HG02610 (cell line): ENCODE results near the gene ANKRD18B.
"Not testable (repeated sequence)": the region's sequence is repeated elsewhere in the genome, so short reads cannot be mapped to it uniquely, and the experiment has no call there.

Experiments used
- ATAC-seq: cut with Tn5 transposase; IDR thresholded peaks from one replicate; pipeline ENCODE4 v1.9.1; 2021; ENCODE audit warnings: mild to moderate bottlenecking, moderate library complexity; ENCODE audit not compliant: unreplicated experiment

Gene ANKRD18B

DNA sequence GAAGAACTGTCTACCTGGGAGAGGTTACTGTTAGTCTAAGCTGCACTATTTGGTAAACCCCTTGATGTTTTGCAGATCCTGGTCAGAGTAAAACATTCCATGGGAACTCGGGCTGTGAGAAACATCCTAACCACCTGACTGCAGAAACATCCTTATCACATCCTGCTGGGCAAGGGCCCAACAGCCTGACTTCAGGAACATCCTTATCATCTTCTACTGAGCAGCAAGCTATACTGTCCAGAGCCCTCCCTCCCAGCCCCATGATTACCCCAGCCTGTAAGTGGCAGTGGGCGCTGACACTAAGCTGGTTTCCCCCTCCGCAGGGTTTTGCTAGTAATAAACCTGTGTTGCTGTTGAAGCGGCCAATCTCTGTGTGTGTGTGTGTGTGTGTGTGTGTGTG is 80.9 kb downstream of the ANKRD18B start:
- ATAC-seq: not testable (repeated sequence)

DNA sequence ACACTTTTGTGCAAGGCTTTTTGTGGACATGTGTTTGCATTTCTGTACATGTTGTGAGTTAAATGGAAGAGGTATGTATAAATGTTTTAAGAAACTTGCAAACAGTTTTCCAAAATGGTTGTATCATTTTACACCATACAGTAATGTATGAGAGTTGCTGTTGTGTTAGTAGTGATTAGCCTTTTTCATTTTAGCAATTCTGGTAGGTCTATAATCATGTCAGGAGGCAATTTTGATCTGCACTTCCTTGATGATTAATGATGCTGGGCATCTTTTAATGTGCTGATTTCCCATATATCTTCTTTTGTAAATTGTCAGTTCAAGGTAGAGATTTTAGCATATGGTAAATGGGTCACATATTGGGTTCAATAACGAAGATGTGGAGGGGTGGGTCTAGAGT is 87.3 kb downstream of the ANKRD18B start:
- ATAC-seq: no peak

DNA sequence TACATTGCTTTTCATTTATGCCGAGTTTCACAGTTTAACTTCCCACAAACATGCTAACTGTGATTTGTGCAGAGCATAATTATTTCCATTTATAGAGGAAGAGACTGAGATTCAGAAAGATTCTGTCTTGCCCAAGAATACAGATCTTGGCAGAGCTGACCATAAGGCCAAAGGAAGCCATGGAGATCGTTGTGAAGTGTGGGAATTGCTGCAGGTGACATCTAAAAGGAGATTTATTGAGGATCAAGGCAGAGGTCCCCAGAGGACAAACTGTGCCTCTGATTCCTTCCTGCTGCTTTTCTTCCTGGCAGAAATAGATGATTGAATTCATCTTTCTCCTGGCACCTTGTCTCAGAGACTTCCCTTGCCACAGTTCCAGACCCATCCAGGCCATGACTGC is 88.4 kb downstream of the ANKRD18B start:
- ATAC-seq: not testable (repeated sequence)

DNA sequence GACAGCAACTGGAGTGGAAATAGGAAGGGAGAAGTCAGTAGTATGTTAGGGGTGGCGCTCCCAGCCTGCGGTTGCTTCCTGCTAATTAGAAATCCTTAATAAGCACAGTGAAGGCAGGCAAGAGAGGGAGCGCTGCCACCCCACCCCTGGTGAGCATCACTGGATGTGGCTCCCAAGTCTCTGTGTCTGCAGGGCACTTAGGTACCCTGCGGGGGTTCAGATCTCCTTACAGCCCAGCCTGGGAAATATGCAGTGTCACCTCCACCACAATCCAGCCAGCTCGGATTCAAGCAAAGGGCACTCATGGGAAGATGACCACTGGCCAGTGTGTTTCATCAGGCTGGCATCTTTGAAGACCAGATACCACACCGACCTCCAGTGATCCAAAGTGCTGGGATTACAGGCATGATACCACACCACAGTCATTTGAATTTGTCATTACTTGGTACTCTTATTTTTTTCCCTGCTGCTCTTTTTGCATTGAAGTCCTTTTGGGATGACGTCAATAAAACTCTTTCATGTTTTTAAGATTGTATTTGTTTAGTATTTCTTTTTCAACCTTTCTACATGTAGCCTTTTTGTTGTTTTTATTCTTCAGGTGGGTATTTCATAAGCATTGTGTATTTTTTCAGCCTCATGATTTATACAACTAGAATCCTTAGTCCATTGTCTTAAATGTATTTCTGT is 90.1 kb downstream of the ANKRD18B start:
- no peak for ATAC-seq

DNA sequence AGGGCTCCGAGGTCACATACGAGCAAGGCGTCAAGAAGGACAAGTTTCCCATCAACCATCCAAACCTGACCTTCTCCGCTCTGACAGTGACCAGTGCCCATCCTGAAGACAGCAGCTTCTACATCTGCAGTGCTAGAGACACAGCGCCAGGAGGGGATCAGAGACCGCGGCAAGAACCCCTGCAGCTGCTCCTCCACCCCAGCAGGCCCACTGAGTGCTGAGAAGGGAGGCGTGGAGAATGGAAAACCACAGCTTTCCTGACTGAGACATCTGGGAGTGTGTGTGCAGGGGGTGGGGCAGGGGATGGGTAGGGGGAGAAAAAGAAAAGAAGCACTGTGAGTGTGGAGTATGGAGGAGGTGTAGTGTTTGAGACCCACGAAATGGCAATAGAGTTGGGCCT is 94.3 kb downstream of the ANKRD18B start:
- not testable (repeated sequence) for ATAC-seq

DNA sequence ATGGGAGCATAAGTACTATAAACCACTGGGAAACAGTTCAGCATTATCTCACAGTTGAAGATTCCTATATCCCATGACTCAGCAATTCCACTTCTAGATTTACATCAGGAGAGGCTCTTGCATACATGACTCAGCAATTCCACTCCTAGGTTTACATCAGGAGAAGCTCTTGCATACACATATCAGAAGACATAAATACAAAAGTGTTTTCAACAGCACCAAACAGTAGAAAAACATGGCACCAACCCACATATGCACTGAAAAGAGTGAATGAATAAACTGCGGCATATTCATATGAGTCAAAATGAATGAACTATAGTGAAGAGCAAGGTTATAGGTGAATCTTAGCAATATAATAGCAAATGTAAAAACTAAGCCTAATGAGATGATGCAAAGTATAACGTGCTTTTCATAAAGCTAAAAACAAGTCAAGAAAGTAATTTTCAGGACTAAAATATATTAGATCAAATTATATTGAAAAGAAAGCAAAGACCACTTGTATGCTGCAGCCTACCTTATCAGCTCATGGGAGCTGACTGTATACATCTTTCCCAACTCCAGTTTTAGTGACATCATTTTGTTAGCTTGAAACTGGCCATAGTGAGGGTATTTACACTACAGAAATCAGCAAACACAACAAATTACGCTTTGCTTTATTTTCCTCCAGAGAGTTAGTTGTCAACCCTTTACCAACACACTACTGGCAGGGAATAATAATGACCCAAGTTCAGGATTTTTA is 95.8 kb downstream of the ANKRD18B start:
- ATAC-seq: no peak

DNA sequence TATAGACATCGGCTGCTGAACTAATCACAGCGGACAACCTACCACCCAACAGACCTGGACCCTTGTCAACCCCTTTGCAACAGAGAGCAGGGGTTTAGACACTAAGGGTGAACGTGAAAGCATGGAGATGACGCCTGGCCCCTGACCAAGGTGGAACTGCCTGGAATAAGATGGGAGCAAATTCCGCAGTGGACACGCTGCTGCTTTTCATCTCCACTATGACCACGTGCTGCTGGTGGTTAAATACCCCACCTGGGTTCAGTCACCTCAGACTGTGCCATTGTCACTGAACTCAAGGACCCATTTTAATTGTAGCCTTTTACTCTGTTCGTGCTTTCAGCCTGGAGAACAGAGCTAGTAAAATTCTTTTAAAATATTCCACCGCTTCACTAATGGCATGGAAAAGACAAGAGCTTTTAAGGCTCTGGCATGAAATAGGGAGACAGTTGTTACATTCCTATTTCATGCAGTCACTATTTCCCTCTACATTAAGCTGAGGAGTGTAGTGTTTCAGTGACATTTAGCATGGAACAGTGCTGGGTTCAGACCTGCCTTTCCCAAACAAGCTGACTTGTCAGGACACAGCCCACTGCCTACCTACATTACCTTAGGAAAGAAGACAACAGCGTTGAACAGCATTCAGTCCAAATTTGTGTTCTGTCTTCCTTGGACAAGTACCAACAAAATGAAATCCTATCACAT is 96.8 kb downstream of the ANKRD18B start:
- no peak for ATAC-seq
